Measurements from ENCODE around the gene CDX1.
A peak's percentile ranks its signal among the peaks of the same experiment; 100 is the strongest.

Gene CDX1

DNA sequence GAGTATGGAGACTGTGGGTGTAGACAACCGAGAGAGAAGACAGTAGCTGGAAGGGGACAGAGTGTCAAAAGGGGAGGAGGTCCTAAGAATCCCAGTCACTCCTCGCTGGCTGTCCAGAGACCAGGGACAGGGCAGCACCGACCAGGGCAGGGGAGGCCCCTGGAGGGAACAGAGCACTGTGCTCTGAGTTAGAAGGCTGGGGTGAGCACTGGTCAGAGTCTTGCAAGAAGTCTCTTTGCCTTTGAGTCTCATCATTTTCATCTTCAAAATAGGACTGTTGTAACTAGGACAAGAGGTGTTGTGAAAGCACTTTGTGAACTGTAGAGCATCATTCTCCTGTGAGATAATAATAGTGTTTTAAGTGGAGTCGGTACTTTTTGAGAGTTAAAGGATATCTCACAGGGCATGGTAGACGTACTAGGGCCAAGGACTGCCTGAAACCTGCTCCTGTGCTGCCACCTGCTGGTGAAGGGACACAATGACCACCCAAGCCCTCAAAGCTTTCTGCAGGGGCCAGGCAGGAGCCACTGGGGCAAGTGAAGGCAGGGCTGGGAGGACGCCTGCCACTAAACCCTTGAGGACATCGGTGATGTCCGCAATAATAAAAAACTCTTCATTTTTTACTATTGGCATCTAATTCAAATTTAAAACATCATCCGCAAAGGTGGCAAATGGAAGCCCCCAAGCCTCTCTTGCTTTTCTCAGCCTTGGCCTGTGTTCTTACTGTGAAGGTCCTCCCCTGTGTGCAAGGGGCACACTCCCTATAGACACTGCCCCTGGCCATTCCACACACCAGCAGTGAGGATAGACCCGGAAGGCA is 51.5 kb downstream of the CDX1 start:
- no peak overlapping the region for H3K4me3 ChIP-seq (ENCODE audit: low read depth, low read length)
- H3K27me3 ChIP-seq (replicated peaks) = no peaks in the 10 kb centered on the region
- H3K27ac ChIP-seq = no peak overlapping the region
- in situ Hi-C loops (cut with HindIII; ENCODE audit: low pct_ligation_motif_present, low sequenced_read_pairs) = no loop called here
- peak; percentile 77 for DNase-seq
- TF ChIP-seq, protein P1, sequence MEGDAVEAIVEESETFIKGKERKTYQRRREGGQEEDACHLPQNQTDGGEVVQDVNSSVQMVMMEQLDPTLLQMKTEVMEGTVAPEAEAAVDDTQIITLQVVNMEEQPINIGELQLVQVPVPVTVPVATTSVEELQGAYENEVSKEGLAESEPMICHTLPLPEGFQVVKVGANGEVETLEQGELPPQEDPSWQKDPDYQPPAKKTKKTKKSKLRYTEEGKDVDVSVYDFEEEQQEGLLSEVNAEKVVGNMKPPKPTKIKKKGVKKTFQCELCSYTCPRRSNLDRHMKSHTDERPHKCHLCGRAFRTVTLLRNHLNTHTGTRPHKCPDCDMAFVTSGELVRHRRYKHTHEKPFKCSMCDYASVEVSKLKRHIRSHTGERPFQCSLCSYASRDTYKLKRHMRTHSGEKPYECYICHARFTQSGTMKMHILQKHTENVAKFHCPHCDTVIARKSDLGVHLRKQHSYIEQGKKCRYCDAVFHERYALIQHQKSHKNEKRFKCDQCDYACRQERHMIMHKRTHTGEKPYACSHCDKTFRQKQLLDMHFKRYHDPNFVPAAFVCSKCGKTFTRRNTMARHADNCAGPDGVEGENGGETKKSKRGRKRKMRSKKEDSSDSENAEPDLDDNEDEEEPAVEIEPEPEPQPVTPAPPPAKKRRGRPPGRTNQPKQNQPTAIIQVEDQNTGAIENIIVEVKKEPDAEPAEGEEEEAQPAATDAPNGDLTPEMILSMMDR (IDR thresholded peaks at IDR 0.05; ENCODE audit: low read depth, low read length, missing control alignments) = peak; percentile 90
- H3K36me3 ChIP-seq (replicated peaks) = no peaks in the 10 kb centered on the region

DNA sequence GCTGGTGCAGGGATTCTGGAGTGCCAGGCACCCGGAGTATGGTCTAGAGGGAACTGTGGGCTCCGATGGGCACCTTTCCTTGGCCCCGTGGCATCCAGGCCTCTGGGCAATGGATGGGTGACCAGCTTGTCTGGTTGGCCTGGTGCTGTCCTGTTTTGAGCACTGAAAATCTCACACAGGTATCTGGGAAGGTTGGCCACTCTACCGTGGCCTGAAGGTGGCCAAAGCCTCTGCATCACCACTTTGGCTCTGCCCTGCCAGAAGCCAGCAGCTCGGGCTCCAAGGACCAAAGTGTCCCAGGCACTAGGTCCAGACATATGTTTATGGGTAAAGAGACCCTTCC is 52.1 kb downstream of the CDX1 start:
- TF ChIP-seq, protein P1 (IDR thresholded peaks at IDR 0.05; ENCODE audit: low read depth, low read length, missing control alignments) = no peak
- H3K27ac ChIP-seq = no peak overlapping the region
- H3K4me3 ChIP-seq (ENCODE audit: low read depth, low read length) = no peak overlapping the region
- no peaks in the 10 kb centered on the region for H3K27me3 ChIP-seq (replicated peaks)
- in situ Hi-C loops (cut with HindIII; ENCODE audit: low pct_ligation_motif_present, low sequenced_read_pairs) = no loop called here
- DNase-seq = no peak
- H3K36me3 ChIP-seq (replicated peaks) = no peaks in the 10 kb centered on the region

DNA sequence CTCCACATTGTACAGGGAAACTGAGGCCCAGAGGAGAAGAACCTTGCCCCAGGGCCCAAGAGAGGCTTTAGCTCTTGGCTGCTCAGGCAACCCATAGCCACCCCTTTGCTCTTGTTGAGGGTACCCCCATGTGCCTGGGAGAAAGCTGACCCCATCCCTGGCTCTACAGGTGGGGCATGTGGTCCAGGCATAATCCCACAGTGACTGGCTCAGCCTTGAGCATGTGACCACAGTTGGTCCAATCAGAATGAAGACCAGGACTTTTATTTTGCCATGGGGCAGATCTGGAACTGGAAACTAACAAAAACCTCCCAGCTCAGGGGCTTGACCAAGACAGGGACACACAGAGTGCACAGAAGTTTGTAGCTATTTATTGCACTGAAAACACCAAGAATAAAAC is 52.6 kb downstream of the CDX1 start:
- TF ChIP-seq, protein P1 (IDR thresholded peaks at IDR 0.05; ENCODE audit: low read depth, low read length, missing control alignments) = no peak
- Histone ChIP-seq H3K27ac (no peak overlapping the region), H3K27me3 (replicated peaks) (no peaks in the 10 kb centered on the region), H3K36me3 (replicated peaks) (no peaks in the 10 kb centered on the region), H3K4me3 (ENCODE audit: low read depth, low read length) (no peak overlapping the region)
- DNase-seq = no peak
- in situ Hi-C loops (cut with HindIII; ENCODE audit: low pct_ligation_motif_present, low sequenced_read_pairs) = no loop called here

DNA sequence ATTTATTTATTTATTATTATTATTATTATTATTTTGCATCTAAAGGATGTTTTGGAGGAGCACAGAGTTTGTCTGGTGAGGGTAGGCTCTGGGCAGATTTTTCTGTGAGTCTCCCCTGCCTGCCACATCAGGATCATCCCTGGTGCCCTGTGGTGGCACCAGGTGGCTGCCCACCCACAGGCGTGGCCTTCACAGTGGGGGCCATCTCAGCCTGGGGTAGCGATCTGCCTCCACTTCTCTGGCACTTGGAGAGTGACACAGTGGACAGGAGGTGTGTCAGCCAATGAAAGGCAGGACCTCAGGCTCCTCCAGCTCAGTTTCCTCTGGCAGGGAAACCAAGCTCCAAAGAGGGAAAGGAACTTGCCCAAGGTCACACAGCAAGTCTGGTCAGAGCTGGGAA is 53.3 kb downstream of the CDX1 start:
- Histone ChIP-seq H3K4me3 (ENCODE audit: low read depth, low read length) (no peak overlapping the region), H3K27me3 (replicated peaks) (no peaks in the 10 kb centered on the region), H3K27ac (no peak overlapping the region), H3K36me3 (replicated peaks) (no peaks in the 10 kb centered on the region)
- DNase-seq = no peak
- TF ChIP-seq, protein P1 (IDR thresholded peaks at IDR 0.05; ENCODE audit: low read depth, low read length, missing control alignments) = no peak
- in situ Hi-C loops (cut with HindIII; ENCODE audit: low pct_ligation_motif_present, low sequenced_read_pairs) = no loop called here

DNA sequence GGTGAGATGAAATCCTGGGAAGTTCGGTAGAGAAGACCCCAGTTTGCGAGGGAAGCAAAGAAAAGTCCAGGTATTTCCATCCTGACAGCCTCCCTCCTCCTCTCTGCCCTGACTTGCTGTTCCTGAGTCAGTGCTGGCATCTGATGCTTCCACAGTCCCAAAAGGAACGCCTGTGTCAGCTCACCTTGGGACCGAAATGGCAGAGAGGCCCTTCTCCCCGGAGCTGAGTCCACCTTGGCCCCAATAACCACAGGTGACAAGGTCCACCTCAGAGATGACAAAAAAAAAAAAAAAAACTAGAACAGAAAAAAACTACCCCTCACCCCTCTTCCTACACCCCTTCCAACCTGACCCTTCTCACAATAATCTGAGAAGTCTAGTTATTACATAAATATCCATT is 54.9 kb downstream of the CDX1 start:
- no peak for DNase-seq
- in situ Hi-C loops (cut with HindIII; ENCODE audit: low pct_ligation_motif_present, low sequenced_read_pairs) = no loop called here

More for the DNA sequence above, 54.9 kb downstream of the CDX1 start:
- H3K27me3 ChIP-seq (replicated peaks) = no peaks in the 10 kb centered on the region
- no peaks in the 10 kb centered on the region for H3K36me3 ChIP-seq (replicated peaks)
- H3K27ac ChIP-seq = no peak overlapping the region
- H3K4me3 ChIP-seq (ENCODE audit: low read depth, low read length) = no peak overlapping the region
- TF ChIP-seq, protein P1 (IDR thresholded peaks at IDR 0.05; ENCODE audit: low read depth, low read length, missing control alignments) = no peak

Data from brain microvascular endothelial cell (primary cell).